Ascending aorta (tissue), 2 donors: ENCODE measurements around the gene EXOC4. TPM values are rescaled to one million over a fixed set of nuclear protein-coding genes. Genes with fewer than 3 reads are reported as not detected.

Source experiments
- DNase-seq, 2 donors: peaks; one replicate each; pipeline ENCODE4 v3.0.0-alpha.2; 2019; ENCODE audit warnings: low spot score in 2 of 2
- H3K27ac ChIP-seq, 2 donors: fragments of 200-600 bp; sonication (generic); one replicate each; pipeline ENCODE4 v1.5.1; 2016 to 2017; ENCODE audit warnings: mild to moderate bottlenecking in 1 of 2
- H3K27me3 ChIP-seq: fragments of 200-600 bp; sonication (generic); one replicate; pipeline ENCODE4 v1.5.1; 2017
- H3K36me3 ChIP-seq, 2 donors: fragments of 200-600 bp; sonication (generic); one replicate each; pipeline ENCODE4 v1.5.1; 2016
- H3K4me1 ChIP-seq, 2 donors: fragments of 200-600 bp; sonication (generic); one replicate each; pipeline ENCODE4 v1.5.1; 2016 to 2017; ENCODE audit warnings: mild to moderate bottlenecking in 1 of 2
- H3K4me3 ChIP-seq, 2 donors: fragments of 200-600 bp; sonication (generic); one replicate each; pipeline ENCODE4 v1.5.1; 2016 to 2017; ENCODE audit warnings: mild to moderate bottlenecking in 1 of 2
- H3K9me3 ChIP-seq, 2 donors: fragments of 200-600 bp; sonication (generic); one replicate each; pipeline ENCODE4 v1.5.1; 2016
- intact Hi-C: fragments of 100-400 bp; cut with DNase I; formaldehyde crosslinking; loops from one replicate; pipeline ENCODE4 v1.15.1; 2023
- total RNA-seq: library from RNA; depleted of rRNA; stranded (reverse); fragments of >200 nt; gene quantifications from one replicate; pipeline ENCODE4 v1.1.0, GENCODE V29; 2016
- TF ChIP-seq, protein P1 (sequence below), 3 experiments: fragments of 200-600 bp in 2 of 3; fragments of 450-650 bp in 1 of 3; sonication (generic) in 2 of 3; IDR thresholded peaks; one replicate each; pipeline ENCODE4 v1.5.1; 2016 to 2019; ENCODE audit warnings: antibody characterized with exemption in 3 of 3, mild to moderate bottlenecking in 1 of 3, moderate library complexity in 1 of 3

Gene EXOC4
- total RNA-seq, 1 donor from 2014 or later, result 27.1 TPM

DNA sequence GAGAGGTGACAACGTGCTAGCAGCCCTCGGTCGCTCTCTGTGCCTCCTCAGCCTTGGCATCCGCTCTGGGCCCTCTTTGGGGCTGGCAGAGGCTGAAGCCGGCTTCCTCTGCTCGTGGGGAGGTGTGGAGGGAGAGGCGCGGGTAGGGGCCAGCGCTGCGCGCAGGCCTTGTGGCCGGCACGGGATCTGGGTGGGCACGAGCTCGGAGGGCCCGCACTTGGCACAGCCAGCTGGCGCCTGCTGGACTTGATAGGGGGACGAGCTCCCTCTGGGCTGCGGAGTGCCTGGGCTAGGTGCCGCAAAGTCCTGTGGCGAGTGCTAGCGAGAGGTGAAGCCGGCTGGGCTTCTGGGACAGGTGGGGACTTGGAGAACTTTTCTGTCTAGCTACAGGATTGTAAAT is 170.7 kb downstream of the EXOC4 start:
- intact Hi-C loops, result no loop called here
- H3K27ac ChIP-seq, result no peak overlapping the region
- no peak overlapping the region for H3K4me3 ChIP-seq

DNA sequence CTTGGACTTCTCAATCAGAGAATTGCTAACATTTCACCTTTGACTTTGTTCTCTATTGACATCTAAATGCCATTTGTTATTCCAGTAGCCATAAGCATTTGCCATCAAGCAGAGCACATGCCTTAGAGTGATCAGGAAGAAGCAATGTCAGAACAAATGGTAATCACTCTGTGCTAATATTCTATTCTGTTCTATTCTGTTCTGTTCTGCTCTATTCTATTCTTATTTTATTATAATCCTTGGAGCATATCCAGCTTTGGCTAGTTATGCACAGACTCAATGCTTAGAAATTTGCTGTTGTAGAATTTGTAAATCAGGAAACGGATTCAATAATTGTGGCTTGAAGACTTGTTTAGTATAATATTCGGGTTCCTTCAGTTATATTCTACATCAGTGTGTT is 175.4 kb downstream of the EXOC4 start:
- intact Hi-C loops, result no loop called here
- peaks cover 0 to 4% of the 10 kb centered on the region in 2 donors for H3K36me3 ChIP-seq
- H3K27me3 ChIP-seq, result no peaks in the 10 kb centered on the region
- no peak for DNase-seq
- TF ChIP-seq, protein P1, sequence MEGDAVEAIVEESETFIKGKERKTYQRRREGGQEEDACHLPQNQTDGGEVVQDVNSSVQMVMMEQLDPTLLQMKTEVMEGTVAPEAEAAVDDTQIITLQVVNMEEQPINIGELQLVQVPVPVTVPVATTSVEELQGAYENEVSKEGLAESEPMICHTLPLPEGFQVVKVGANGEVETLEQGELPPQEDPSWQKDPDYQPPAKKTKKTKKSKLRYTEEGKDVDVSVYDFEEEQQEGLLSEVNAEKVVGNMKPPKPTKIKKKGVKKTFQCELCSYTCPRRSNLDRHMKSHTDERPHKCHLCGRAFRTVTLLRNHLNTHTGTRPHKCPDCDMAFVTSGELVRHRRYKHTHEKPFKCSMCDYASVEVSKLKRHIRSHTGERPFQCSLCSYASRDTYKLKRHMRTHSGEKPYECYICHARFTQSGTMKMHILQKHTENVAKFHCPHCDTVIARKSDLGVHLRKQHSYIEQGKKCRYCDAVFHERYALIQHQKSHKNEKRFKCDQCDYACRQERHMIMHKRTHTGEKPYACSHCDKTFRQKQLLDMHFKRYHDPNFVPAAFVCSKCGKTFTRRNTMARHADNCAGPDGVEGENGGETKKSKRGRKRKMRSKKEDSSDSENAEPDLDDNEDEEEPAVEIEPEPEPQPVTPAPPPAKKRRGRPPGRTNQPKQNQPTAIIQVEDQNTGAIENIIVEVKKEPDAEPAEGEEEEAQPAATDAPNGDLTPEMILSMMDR (IDR thresholded peaks at IDR 0.05), result no peak
- H3K9me3 ChIP-seq, result no peaks in the 10 kb centered on the region
- H3K4me3 ChIP-seq, result no peak overlapping the region
- H3K4me1 ChIP-seq, result no peaks in the 10 kb centered on the region
- no peak overlapping the region for H3K27ac ChIP-seq

More for the DNA sequence above, 170.7 kb downstream of the EXOC4 start:
- no peaks in the 10 kb centered on the region for H3K27me3 ChIP-seq
- H3K9me3 ChIP-seq, result no peaks in the 10 kb centered on the region
- no peaks in the 10 kb centered on the region for H3K4me1 ChIP-seq
- TF ChIP-seq, protein P1 (IDR thresholded peaks at IDR 0.05), result no peak
- peaks cover 0 to 4% of the 10 kb centered on the region in 2 donors for H3K36me3 ChIP-seq
- DNase-seq, result no peak

DNA sequence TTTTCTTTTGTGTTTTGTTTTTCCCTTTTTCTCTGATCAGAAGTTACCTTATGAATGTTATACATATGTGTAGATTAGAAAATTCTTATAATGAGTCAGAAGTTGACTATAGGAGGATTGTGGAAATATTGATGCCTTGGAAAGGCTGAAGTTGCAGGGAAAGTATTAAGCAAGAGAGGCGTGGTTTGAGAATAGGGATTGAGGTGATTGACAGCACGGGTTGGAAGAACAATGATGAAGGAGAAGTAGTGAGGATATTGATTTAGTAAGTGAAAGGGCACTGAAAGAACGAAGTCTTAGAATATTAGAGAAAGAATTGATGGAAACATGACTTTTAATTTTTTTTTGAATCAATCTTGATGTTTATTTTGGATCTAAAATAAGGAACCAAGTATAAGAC is 176.0 kb downstream of the EXOC4 start:
- H3K27ac ChIP-seq, result no peak overlapping the region
- TF ChIP-seq, protein P1 (IDR thresholded peaks at IDR 0.05), result no peak
- H3K36me3 ChIP-seq, result peaks cover 0 to 4% of the 10 kb centered on the region in 2 donors
- no peaks in the 10 kb centered on the region for H3K4me1 ChIP-seq
- intact Hi-C loops, result no loop called here
- no peak overlapping the region for H3K4me3 ChIP-seq
- no peak for DNase-seq
- H3K27me3 ChIP-seq, result no peaks in the 10 kb centered on the region
- H3K9me3 ChIP-seq, result no peaks in the 10 kb centered on the region

DNA sequence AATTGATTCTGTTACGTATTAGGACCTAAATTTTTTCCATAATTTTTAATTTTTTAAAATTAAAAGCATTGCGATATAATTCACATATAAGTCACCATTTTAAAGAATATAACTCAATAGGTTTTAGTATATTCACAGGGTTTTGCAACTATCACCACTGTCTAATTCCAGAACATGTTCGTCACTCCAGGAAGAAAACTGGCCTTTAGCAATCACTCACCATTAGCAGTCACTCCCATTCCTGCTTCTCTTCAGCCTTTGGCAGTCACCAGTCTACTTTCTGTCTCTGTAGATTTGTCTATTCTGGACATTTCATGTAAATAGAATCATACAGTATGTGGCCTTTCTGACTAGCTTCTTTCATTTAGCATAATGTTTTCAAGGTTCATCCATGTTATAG is 176.5 kb downstream of the EXOC4 start:
- no peak for DNase-seq
- Histone ChIP-seq H3K27me3 (no peaks in the 10 kb centered on the region), H3K27ac (no peak overlapping the region), H3K4me1 (no peaks in the 10 kb centered on the region), H3K36me3 (peaks cover 0 to 2% of the 10 kb centered on the region in 2 donors), H3K4me3 (no peak overlapping the region), H3K9me3 (no peaks in the 10 kb centered on the region)
- intact Hi-C loops, result no loop called here
- TF ChIP-seq, protein P1 (IDR thresholded peaks at IDR 0.05), result no peak

DNA sequence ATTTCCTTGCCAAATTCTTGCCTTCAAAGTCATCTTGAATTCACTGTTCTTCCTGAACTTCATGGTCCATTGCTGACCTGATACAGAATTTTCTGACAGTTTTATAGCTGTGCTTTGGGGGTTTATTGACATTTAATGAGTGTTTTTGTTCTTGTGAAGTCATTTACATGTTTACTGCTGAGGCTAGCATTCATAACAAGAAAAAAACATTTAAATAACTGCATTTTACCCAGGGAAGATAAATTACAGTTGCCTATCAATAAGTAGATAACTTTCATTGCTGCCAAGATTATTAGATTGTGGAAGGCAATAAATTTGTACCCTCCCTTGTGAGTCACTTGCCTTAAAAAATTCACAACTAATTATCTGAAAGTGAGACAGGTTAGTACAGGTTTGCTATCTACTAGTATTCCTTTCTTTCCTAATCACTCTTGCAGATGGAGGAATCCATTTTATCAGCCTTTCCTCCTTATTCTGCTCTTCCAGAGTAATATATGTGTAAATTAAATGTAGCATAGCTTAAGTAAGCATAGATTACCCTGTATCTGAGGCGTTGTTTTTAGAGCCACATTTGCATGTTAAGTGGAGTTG is 178.4 kb downstream of the EXOC4 start:
- no peaks in the 10 kb centered on the region for H3K27me3 ChIP-seq
- DNase-seq, result no peak
- intact Hi-C loops, result no loop called here

More for the DNA sequence above, 178.4 kb downstream of the EXOC4 start:
- no peaks in the 10 kb centered on the region for H3K4me1 ChIP-seq
- no peaks in the 10 kb centered on the region for H3K9me3 ChIP-seq
- TF ChIP-seq, protein P1 (IDR thresholded peaks at IDR 0.05), result no peak
- no peaks in the 10 kb centered on the region for H3K36me3 ChIP-seq
- H3K4me3 ChIP-seq, result no peak overlapping the region
- no peak overlapping the region for H3K27ac ChIP-seq
